ENCODE data around the gene WASF2. TPM values are rescaled to one million over a fixed set of nuclear protein-coding genes. Genes with fewer than 3 reads are reported as not detected.

Gene WASF2
- total RNA-seq, 1 donor from 2014 or later, result 58.9 TPM

- Histone ChIP-seq H3K36me3 (no peaks in the 10 kb centered on the region), H3K4me1 (peaks cover 58% of the 10 kb centered on the region)
Observed at GRCh38 chr1:27399251-27400025, 90.5 kb downstream of the WASF2 start.

GRCh38 chr1:27398405-27399149 is 91.4 kb downstream of the WASF2 start:
- H3K4me1 ChIP-seq, result peaks cover 49% of the 10 kb centered on the region
- H3K27ac ChIP-seq, result no peak overlapping the region
- intact Hi-C loops (cut with DNase I), result loop anchor here (10.0 kb wide), 1 partner anchor 266 kb away; no protein-coding TSS in a partner anchor
- TF ChIP-seq POLR2AphosphoS5 (IDR thresholded peaks at IDR 0.05; ENCODE audit: insufficient read depth in 1 of 2, low read depth in 1 of 2), result no peak
- TF ChIP-seq CTCF (IDR thresholded peaks at IDR 0.05), result no peak
- TF ChIP-seq POLR2A (IDR thresholded peaks at IDR 0.05), result no peak
- no peak for DNase-seq (ENCODE audit: extremely low spot score in 2 of 2)
- H3K36me3 ChIP-seq, result no peaks in the 10 kb centered on the region
- no peaks in the 10 kb centered on the region for H3K9me3 ChIP-seq
- no peaks in the 10 kb centered on the region for H3K27me3 ChIP-seq
- H3K4me3 ChIP-seq, result no peak overlapping the region

More at GRCh38 chr1:27399251-27400025, 90.5 kb downstream of the WASF2 start:
- no peak overlapping the region for H3K27ac ChIP-seq
- intact Hi-C loops (cut with DNase I), result loop anchor here (5.0 to 10.0 kb wide), 2 partner anchors 208 to 265 kb away; no protein-coding TSS in a partner anchor
- TF ChIP-seq POLR2A (IDR thresholded peaks at IDR 0.05) (no peak), CTCF (IDR thresholded peaks at IDR 0.05) (no peak), POLR2AphosphoS5 (IDR thresholded peaks at IDR 0.05; ENCODE audit: insufficient read depth in 1 of 2, low read depth in 1 of 2) (no peak)
- H3K27me3 ChIP-seq, result no peaks in the 10 kb centered on the region
- no peaks in the 10 kb centered on the region for H3K9me3 ChIP-seq
- DNase-seq (ENCODE audit: extremely low spot score in 2 of 2), result no peak
- no peak overlapping the region for H3K4me3 ChIP-seq

DNA sequence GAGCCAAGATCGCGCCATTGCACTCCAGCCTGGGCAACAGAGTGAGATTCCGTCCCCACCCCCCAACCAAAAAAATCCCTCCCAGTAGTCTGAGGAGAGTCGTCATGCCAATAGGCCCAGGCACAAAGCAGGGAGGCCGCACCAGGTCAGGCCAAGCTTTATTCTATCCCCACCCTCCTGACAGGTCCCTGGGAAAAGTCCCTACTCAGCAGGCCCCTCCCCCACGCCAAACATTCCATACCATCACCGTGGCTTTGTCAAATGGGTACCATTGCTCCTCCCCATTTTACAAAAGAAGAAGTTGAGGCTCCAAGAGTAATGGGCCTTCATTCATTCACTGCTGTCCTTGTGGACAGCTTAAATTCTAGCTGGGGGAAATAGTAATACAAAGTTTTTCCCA is 92.2 kb downstream of the WASF2 start:
- H3K4me1 ChIP-seq, result peaks cover 41% of the 10 kb centered on the region
- no peaks in the 10 kb centered on the region for H3K36me3 ChIP-seq
- no peaks in the 10 kb centered on the region for H3K9me3 ChIP-seq
- H3K27ac ChIP-seq, result no peak overlapping the region
- no peak for TF ChIP-seq POLR2A (IDR thresholded peaks at IDR 0.05)
- TF ChIP-seq CTCF (IDR thresholded peaks at IDR 0.05), result no peak
- no peak for TF ChIP-seq POLR2AphosphoS5 (IDR thresholded peaks at IDR 0.05; ENCODE audit: insufficient read depth in 1 of 2, low read depth in 1 of 2)
- H3K27me3 ChIP-seq, result no peaks in the 10 kb centered on the region
- intact Hi-C loops (cut with DNase I), result loop anchor here (10.0 kb wide), 1 partner anchor 267 kb away; no protein-coding TSS in a partner anchor
- H3K4me3 ChIP-seq, result no peak overlapping the region
- DNase-seq (ENCODE audit: extremely low spot score in 2 of 2), result no peak

DNA sequence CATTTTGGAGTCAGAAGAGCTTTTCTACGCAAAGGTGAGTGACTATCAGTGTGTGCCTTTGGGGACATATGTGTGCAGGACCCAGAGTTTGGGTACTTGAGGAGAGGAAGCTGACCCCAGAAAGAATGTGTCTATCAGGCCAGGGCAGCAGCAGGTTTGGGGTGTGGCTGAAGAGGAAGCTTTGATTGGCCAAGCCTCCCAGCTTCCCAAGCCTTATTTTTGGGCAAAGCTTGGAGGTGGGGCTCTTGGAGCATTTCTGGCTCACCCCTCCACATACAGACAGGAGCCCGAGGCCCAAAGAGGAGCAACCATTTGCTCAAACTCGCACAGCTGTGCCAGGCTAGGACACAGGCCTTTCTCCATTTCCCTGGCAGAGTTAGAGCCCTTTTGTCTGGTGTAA is 92.9 kb downstream of the WASF2 start:
- intact Hi-C loops (cut with DNase I), result loop anchor here (10.0 kb wide), 1 partner anchor 268 kb away; no protein-coding TSS in a partner anchor
- Histone ChIP-seq H3K9me3 (no peaks in the 10 kb centered on the region), H3K4me3 (no peak overlapping the region), H3K36me3 (no peaks in the 10 kb centered on the region), H3K27ac (no peak overlapping the region), H3K27me3 (no peaks in the 10 kb centered on the region), H3K4me1 (peaks cover 36% of the 10 kb centered on the region)
- TF ChIP-seq CTCF (IDR thresholded peaks at IDR 0.05) (no peak), POLR2A (IDR thresholded peaks at IDR 0.05) (no peak), POLR2AphosphoS5 (IDR thresholded peaks at IDR 0.05; ENCODE audit: insufficient read depth in 1 of 2, low read depth in 1 of 2) (no peak)
- no peak for DNase-seq (ENCODE audit: extremely low spot score in 2 of 2)

All from vagina (tissue), 2 donors.